ENCODE results near the gene LILRB3.
A peak's percentile ranks its signal among the peaks of the same experiment; 100 is the strongest.
"Not testable (repeated sequence)": the region's sequence is repeated elsewhere in the genome, so short reads cannot be mapped to it uniquely, and the experiment has no call there.

LILRB3 gene

DNA sequence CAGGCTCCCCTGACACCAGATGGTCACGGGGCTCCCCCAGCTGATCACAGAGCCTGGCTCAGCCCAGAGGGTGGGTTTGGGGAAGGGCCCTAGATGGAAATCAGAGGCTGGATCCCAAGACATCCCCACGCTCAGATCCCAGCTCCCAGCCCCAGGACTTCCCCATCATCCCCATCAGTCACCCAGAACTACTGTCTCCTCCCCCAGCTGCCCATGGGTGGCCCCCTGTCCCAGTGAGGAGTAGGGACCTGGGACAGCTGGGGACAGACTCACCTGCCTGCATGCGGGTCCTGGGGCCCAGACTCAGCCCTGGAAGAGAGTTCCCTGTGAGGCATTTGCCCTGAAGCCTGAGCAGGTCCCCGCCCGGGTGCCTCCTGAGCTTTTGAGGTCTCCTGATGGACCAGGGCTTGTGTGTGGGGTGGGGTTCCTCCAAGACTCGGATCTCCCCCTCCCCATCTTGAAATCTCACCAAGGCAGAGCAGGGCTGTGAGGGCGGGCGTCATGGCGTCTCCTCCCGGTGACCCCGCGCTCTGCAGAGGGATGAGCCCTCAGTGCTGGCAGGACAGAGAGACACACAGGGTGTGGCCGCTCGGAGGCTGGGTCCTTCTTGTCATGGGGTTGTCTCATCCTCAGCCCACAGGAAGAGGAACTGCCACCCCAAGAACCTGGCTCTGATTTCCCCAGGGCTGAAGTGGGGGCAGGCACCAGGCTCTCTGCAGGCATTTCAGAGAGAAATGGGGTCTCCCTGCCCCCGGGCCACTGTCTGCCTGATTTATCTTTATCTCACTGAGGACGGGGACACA lies at the start of gene LILRB3:
LILRB3 (minus strand) TSS at position 534 of the 803 bp plus-strand sequence; CDS start at position 503, 31 bp downstream.
- not testable (repeated sequence) for DNase-seq (ENCODE audit: low spot score)

DNA sequence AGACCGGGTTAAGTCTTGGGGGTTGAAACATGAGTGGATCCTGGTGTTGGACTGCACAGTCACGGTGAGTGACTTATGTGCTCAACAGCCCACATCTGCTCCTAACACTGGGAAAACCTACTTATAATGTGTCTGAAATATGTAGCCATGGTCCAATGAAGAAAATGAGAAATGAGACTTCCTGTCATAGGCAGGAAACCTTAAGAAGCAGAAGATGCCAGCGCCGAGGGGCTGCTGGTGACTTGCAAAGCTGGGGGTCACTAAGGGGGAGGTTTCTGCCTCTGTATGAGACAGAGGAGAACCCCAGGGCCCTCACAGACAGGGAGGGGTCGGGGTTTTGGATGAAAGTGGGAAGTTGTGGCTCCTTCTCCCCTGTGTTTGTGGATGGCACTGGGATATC lies 49.4 kb upstream of the LILRB3 start:
- DNase-seq (ENCODE audit: low spot score) = not testable (repeated sequence)

DNA sequence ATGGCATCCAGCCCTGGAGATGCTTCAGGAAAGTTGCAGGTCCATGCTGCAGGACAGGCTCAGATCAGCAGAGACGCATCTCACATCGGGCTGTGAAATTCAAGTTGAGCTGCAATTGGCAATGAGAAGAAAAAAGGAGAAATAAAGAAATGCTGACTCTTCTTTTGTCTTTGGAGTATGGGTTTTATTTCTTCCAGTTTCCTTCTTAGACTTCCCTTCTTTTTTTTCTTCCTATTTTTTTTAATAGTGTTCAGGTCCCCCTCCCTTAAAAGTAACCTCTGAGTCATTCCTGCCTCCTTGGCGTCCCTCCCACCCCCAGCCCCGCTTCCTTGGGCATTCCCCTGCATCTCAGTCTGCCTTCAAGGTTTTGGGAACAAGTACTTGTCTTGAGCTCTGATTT lies 48.8 kb upstream of the LILRB3 start:
- DNase-seq (ENCODE audit: low spot score) = not testable (repeated sequence)

DNA sequence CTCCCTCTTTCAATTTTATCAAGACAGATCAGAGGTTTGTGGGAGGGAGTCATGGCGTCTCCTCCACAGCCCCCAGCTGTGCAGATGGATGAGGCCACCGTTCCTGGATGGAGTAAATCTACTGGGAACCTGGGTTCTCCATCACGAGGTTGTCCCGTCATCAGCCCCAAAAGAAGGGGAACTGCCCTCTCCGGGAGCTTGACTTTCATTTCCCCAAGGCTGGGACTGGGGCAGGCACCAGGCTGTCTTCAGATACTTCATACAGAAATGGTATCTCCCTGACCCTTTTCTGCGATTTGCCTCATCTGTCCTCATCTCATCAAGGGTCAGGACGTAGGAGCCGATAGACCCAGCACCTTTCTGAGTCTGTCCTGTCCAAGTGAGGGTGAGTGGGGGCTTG lies 48.3 kb upstream of the LILRB3 start:
- no peak for DNase-seq (ENCODE audit: low spot score)

DNA sequence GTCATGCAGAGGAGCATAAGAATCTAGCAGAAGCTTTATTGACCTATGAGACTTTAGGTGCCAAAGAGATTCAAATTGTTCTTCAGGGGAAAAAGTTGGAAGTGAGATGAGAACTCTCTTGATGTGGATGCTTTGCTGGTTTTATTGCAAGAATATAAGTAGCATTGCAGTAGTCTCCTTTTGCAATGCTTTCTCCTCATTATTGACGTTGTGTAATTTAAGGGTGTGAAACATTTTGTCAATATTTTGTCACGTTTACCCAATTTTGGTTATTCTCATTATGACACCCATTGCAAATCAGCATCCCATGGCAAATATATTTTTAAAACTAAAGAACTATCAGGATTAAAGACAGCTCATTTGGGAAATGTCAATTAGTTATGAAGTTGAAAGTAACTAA lies 46.1 kb upstream of the LILRB3 start:
- no peak for DNase-seq (ENCODE audit: low spot score)

DNA sequence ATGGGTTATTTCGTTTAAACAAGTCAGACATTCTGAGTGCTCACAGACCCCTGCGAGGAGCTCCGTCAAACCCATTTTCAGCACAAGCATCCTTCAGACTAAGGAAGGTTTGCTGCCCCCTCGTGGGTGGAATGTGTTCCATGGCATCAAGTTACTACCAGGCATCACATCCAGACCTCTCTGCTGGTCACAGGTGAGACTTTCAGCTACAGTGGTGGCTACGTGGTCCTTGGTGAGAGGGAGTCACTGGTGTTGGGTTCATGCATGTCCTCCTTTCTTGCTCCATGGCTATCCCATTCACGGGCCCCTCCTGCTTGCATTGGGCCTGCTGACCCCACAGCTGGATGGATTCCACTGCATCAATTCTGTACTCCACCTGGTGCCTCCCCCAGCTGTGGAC lies 43.3 kb upstream of the LILRB3 start:
- peak; percentile 60 for DNase-seq (ENCODE audit: low spot score)

DNA sequence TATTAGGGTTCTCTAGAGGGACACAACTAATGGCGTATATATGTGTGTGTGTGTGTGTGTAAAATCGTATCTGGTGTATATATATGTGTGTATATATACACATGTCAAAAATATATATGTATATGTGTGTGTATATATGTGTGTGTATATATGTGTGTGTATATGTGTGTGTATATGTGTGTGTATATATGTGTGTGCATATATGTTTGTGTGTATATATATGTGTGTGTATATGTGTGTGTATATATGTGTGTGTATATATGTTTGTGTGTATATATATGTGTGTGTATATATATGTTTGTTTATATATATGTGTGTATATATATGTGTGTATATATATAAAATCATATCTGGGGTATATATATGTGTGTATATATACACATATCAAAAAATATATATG lies 39.7 kb upstream of the LILRB3 start:
- DNase-seq (ENCODE audit: low spot score) = no peak

DNA sequence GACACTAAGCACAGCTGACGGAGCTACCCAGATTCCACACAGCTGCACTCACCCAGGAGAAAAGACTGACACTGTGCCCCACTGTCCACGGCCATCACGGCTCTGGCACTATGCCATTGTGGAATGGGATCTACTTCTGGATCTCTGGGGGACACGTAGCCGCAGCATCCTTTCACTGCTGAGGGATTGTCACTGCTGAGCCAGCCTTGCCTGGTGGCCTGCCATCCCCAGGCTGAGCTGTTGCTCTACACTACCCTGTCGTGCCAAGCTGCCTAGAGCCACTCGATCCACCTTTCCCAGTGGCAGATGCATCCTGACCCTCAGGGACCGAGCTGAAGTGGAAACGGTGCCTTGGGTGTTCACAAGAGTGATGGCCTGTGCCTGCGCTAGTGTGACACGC lies 39.3 kb upstream of the LILRB3 start:
- no peak for DNase-seq (ENCODE audit: low spot score)

DNA sequence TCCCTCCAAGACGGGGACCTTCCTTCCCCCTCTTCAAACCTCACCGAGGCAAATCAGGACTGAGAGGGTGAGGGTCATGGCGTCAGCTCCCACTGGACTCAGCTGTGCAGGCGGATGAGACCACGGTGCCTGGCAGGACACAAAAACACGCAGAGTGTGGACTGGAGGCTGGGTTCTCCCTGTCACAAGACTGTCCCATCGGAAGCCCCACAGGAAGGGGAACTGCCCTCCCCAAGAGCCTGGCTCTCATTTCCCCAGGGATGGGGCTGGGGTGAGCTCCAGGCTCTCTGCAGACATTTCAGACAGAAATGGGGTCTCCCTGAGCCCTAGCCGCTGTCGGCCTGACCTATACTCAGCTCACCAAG lies 34.3 kb upstream of the LILRB3 start, which contains the start of gene LILRB5:
LILRB5 (minus strand) TSS at position 158 of the 365 bp plus-strand sequence; CDS start at position 78, 80 bp downstream.
- no peak for DNase-seq (ENCODE audit: low spot score)

DNA sequence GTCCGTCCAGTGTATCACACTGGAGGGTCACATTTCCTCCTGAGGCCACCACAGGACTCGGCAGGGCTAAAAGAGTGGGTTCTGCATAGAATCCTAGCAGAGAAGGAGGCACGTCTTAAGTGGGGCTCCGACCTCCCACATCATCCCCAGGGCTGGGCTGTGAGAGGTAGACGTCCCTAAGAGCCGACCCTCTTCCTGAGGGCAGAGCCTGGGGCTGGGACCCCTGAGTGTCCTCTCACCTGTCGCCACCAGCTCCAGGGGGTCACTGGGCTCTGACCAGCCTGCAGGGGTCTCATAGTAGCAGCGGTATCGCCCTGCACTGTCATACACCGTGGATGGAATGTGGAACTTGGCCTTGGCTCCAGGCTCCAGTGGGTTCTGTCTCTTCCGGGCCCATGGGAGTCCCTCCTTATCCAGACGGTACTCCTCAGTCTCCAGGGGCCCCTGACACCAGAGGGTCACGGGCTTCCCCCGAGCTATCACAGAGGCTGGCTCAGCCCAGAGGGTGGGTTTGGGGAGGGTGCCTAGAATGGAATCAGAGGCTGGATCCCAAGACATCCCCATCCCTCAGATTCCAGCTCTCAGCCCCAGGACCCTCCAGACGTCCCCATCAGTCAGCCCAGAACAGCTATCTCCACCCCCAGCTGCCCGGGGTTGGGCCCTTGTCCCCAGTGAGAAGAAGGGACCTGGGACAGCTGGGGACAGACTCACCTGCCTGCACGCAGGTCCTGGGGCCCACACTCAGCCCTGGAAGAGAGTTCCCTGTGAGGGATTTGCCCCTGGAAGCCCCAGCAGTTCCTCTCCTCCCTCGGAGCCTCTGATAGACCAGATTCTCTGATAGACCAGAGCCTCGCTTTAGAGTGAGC lies 33.7 kb upstream of the LILRB3 start:
- DNase-seq (ENCODE audit: low spot score) = no peak

GRCh38 chr19:54255105-54255775 lies 32.4 kb upstream of the LILRB3 start:
- no peak for DNase-seq (ENCODE audit: low spot score)

DNA sequence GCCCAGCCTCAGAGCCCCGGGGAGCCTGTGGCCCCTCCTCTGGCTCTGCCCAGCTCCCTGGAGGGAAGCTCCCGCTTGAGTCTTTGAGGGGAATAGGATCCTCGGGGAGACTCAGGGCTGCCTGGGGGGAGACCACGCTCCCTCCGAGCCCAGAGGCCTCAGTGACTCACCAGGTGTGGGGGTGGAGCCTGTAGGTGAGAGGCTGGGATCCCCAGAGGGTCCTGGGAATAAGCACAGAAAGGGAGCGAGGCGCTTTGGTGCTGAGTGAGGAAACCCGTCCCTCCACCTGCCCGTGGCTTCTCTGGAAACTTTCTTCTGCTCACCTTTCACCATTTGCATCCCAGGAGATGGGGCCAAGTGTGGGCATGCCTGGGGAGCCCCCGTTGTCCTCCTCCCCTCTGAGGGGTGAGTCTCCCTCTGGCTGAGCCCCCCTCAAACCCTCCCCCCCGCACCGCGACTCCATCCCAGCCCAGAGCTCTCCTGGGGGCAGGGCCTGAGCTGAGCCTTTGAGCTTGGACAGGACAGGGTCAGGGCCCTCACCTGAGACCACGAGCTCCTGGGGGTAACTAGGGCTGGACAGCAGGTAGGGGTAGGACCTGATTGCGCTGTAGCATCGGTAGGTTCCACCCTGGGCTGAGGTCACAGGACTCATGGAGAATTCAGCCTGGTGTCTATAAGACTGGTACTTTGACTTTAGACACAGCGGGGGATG lies 31.5 kb upstream of the LILRB3 start:
- no peak for DNase-seq (ENCODE audit: low spot score)

DNA sequence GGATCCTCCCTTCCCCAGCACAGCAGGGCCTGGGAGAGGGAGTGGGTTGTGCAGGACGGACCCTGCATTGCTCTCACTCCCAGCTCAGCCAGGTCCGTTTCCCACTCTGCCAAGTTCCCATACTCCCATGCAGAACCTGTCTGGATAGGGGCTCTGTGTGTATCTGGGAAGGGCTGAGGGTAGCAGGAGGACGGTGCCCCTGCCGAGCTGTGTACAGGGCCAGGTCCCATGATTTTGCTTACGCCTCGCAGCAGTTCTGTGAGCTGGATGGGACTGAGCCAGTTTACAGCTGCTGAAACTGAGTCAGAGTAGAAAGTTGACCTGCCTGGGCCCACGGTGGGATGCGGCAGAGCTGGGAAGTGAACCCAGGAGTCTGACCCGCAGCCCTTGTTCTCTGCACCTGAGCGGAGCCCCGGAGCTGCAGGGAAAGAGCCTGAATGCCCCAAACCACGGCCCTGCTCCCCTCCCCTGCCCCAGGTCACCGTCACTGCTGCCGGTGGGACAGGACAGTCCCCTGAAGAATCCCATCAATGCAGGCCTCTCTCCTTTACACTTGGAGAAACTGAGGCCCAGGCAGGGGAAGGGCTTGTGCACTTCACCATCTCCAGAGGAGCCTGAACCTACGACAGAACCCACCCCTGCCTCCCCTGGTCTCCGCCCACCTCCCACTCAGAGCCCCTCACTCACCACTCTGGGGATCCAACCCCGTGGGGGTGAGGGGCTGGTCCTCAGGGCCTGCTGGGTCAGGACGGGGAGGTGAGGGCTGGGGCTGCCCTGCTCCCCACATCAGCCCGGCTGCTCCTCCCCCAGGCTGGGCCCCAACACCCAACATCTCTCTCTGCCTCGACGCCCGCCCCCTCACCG lies 30.8 kb upstream of the LILRB3 start:
- no peak for DNase-seq (ENCODE audit: low spot score)

GRCh38 chr19:54252845-54253244 lies 30.0 kb upstream of the LILRB3 start:
- DNase-seq (ENCODE audit: low spot score) = no peak

DNA sequence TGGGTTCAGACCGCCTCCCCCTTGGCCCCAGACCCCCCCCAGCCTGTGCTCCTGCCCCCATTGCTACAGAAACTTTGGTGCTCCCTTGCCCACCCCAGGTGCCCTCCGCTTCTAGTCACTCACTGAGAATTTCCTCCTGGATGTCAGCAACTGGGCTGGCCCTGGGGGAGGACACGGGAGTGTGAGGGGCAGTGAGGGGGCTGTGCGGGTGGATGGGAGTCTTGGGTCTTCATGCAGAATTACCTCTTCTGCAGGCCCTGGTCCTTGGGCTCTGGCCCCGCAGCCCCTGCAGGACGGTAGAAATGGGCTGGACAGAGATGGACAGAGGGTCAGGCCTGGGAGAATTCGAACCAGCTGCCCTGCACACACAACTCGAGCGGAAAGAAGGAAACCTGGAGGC lies 29.4 kb upstream of the LILRB3 start:
- no peak for DNase-seq (ENCODE audit: low spot score)

DNA sequence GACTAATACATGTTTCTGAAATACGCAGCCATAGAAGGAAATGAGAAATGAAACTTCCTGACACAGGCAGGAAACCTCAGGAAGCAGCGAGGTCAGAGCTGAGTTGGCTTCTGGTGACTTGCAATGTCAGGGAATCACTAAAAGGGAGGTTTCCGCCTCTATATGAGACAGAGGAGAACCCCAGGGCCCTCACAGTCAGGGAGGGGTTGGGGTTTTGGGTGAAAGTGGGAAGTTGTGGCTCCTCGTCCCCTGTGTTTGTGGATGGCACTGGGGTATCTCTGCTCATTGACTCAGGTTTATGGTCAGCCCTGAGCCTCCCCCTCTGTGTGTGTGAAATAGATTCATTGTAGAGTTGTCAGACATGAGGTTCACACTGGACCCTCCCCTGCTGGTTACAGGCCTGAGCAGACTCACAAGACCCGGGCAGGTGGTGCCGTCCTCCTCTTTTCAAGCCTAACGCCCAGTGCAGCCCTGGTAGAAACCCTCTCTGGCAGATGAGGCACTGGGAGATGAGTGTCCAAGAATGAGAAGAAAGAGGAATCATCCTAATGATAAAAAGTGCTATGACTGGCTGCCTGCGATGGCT lies 25.3 kb upstream of the LILRB3 start:
- DNase-seq (ENCODE audit: low spot score) = no peak

- DNase-seq (ENCODE audit: low spot score) = no peak
These were observed 24.5 kb upstream of the LILRB3 start for GRCh38 chr19:54247106-54247930.

DNA sequence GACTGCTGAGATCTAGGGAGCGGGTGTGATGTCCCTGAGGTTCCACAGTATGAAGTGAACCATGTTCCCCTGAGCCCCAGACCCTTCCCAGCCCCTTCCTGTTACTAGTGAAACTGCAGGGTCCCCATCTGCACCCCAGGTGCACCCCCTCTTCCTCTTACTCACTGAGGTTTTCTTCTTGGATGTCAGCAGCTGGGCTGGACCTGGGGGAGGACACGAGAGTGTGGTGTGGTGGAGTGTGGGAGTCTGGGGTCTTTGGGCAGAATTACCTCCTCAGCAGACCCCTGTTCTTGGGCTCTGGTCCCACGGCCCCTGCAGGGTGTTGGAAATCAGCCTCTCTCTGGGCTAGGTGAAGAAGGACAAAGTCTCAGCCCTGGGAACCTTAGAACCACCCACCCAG lies 23.1 kb upstream of the LILRB3 start:
- no peak for DNase-seq (ENCODE audit: low spot score)

GRCh38 chr19:54243809-54244208 lies 21.0 kb upstream of the LILRB3 start:
- DNase-seq (ENCODE audit: low spot score) = not testable (repeated sequence)

GRCh38 chr19:54242646-54243045 lies 19.8 kb upstream of the LILRB3 start, which contains the start of gene LILRA6:
LILRA6 (minus strand) TSS chr19:54242790.
- not testable (repeated sequence) for DNase-seq (ENCODE audit: low spot score)

Measured in germinal center (tissue), 1 donor.